ENCODE results near the gene NALCN. TPM values are rescaled to one million over a fixed set of nuclear protein-coding genes. Genes with fewer than 3 reads are reported as not detected.

Gene NALCN
- total and polyA plus RNA-seq, 4 experiments from 2014 or later: not detected

DNA sequence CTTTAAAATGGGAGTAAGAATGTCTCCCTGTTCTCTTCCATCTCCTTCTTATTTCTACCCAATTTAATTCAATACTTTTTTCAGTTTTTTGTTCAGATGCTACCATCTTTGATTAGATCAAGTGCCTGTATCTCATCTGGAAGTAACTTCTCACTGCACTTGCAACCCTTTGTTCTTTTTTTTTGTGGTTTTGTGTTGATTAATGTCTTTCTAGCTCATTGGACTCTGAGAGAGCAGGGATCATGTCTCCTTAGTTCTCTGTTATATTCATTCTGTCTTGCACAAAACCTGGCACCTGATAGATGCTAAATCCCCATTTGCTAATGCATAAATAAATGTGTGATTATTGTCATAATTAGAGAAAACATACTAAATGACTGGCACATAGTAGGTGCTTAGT lies 35.3 kb upstream of the NALCN start:
- Histone ChIP-seq H3K4me3 (ENCODE audit: low read length in 2 of 2) (no peak overlapping the region), H3K4me1 (ENCODE audit: insufficient read depth, low read length) (no peaks in the 10 kb centered on the region), H3K27me3 (ENCODE audit: insufficient read depth, low read length) (no peaks in the 10 kb centered on the region), H3K36me3 (ENCODE audit: insufficient read depth, low read length) (no peaks in the 10 kb centered on the region), H3K9me3 (ENCODE audit: control insufficient read depth in 1 of 2, low read length in 2 of 2) (no peaks in the 10 kb centered on the region), H3K27ac (ENCODE audit: low read depth, low read length) (no peak overlapping the region)
- H3K27me3 Mint-ChIP-seq: peaks cover 19 to 29% of the 10 kb centered on the region in 2 donors
- CTCF ChIA-PET (ENCODE audit: partially characterized antibody): no interaction called here
- H3K4me1 Mint-ChIP-seq: peaks cover 3 to 14% (median 4%) of the 10 kb centered on the region in 4 donors
- no peak overlapping the region for H3K27ac Mint-ChIP-seq
- POLR2A ChIA-PET (ENCODE audit: partially characterized antibody): no interaction called here
- no peak overlapping the region for H3K4me3 Mint-ChIP-seq
- H3K9me3 Mint-ChIP-seq: peaks cover 0 to 2% (median 0%) of the 10 kb centered on the region in 8 donors
- intact Hi-C loops (cut with micrococcal nuclease): no loop called here
- DNase-seq: no peak
- no peaks in the 10 kb centered on the region for H3K36me3 Mint-ChIP-seq

GRCh38 chr13:101450749-101451130 lies 34.4 kb upstream of the NALCN start:
- no peak overlapping the region for H3K27ac ChIP-seq (ENCODE audit: low read depth, low read length)
- H3K4me1 ChIP-seq (ENCODE audit: insufficient read depth, low read length): no peaks in the 10 kb centered on the region
- intact Hi-C loops (cut with micrococcal nuclease): no loop called here
- no peak for DNase-seq
- peaks cover 19 to 29% of the 10 kb centered on the region in 2 donors for H3K27me3 Mint-ChIP-seq
- ChIA-PET CTCF (ENCODE audit: partially characterized antibody) (no interaction called here), POLR2A (ENCODE audit: partially characterized antibody) (no interaction called here)
- H3K9me3 ChIP-seq (ENCODE audit: control insufficient read depth in 1 of 2, low read length in 2 of 2): no peaks in the 10 kb centered on the region
- no peaks in the 10 kb centered on the region for H3K27me3 ChIP-seq (ENCODE audit: insufficient read depth, low read length)
- H3K9me3 Mint-ChIP-seq: peaks cover 0 to 2% (median 0%) of the 10 kb centered on the region in 8 donors
- no peak overlapping the region for H3K27ac Mint-ChIP-seq
- H3K36me3 ChIP-seq (ENCODE audit: insufficient read depth, low read length): no peaks in the 10 kb centered on the region
- no peak overlapping the region for H3K4me3 ChIP-seq (ENCODE audit: low read length in 2 of 2)
- no peak overlapping the region for H3K4me3 Mint-ChIP-seq
- H3K4me1 Mint-ChIP-seq: peaks cover 3 to 14% (median 4%) of the 10 kb centered on the region in 4 donors
- no peaks in the 10 kb centered on the region for H3K36me3 Mint-ChIP-seq

DNA sequence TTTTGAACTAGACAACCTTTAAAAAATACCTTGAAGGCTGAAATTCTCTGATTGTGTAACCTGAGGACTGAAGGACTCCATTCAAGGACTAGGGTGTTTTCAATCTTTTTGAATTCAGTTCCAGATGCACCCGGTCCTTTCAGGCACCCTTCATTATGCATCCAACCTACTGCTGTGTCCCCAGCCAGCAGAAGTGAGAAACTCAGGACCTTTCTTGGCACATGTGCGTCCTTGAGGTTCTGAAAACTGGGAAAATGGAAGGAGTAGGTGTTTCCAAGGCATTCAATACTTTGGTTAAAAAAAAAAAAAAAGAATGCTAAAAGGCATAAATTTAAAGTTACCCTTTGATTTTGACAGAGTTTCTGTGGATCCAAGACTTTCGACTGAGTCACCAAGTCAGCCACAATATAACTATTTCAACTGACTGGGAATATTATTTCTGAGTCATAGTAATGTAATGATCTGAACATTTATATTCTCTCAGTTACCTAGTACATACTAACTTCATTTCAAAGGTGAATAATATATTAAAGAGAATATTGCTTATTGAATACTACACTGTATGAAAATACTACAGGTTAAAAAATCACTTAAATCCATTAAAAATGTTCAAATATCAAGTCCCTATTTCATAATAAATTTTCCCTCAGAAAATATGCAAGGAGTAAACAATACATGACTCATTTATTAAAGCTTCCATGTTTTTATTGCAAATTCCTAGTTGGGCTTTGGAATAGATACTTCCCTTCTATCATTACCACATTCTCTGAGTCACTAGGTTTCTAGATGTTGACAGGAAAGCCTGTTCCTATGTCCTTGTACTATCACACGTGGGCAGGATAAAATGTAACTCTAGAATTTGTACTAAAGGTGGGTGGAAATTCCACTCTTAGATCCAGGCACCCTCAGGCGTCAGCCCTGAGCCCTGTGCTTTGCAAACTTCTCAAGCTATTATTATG lies 33.8 kb upstream of the NALCN start:
- peaks cover 17 to 28% of the 10 kb centered on the region in 2 donors for H3K27me3 Mint-ChIP-seq
- H3K4me3 Mint-ChIP-seq: no peak overlapping the region
- H3K36me3 ChIP-seq (ENCODE audit: insufficient read depth, low read length): no peaks in the 10 kb centered on the region
- H3K9me3 ChIP-seq (ENCODE audit: control insufficient read depth in 1 of 2, low read length in 2 of 2): no peaks in the 10 kb centered on the region
- H3K4me1 ChIP-seq (ENCODE audit: insufficient read depth, low read length): no peaks in the 10 kb centered on the region
- H3K27me3 ChIP-seq (ENCODE audit: insufficient read depth, low read length): no peaks in the 10 kb centered on the region
- peaks cover 0 to 2% (median 0%) of the 10 kb centered on the region in 8 donors for H3K9me3 Mint-ChIP-seq
- ChIA-PET CTCF (ENCODE audit: partially characterized antibody) (no interaction called here), POLR2A (ENCODE audit: partially characterized antibody) (no interaction called here)
- peaks cover 3 to 14% (median 4%) of the 10 kb centered on the region in 4 donors for H3K4me1 Mint-ChIP-seq
- H3K4me3 ChIP-seq (ENCODE audit: low read length in 2 of 2): no peak overlapping the region
- no peak overlapping the region for H3K27ac Mint-ChIP-seq
- H3K36me3 Mint-ChIP-seq: no peaks in the 10 kb centered on the region
- H3K27ac ChIP-seq (ENCODE audit: low read depth, low read length): no peak overlapping the region
- DNase-seq: no peak
- intact Hi-C loops (cut with micrococcal nuclease): no loop called here

DNA sequence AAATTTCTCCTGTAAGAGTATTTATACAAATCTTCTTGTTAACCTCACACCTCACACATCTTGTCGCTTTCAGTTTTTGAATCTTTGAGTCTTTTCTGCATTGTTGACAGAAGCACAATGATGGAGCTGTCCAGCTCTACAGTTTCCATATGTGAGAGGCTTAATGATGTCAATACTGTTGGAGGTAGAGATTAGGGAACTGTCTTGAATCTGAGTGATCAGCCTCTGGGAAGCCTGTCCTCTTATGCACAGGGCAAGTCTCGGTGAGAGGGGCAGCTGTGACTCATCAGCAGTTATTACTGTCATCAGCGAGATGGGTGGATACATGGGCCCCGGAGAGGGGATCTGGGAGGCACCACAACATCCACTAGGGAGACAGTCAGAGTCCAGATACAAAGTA lies 31.5 kb upstream of the NALCN start:
- ChIA-PET POLR2A (ENCODE audit: partially characterized antibody) (no interaction called here), CTCF (ENCODE audit: partially characterized antibody) (no interaction called here)
- no peaks in the 10 kb centered on the region for H3K9me3 ChIP-seq (ENCODE audit: control insufficient read depth in 1 of 2, low read length in 2 of 2)
- no peaks in the 10 kb centered on the region for H3K4me1 Mint-ChIP-seq
- H3K27ac ChIP-seq (ENCODE audit: low read depth, low read length): no peak overlapping the region
- H3K4me3 ChIP-seq (ENCODE audit: low read length in 2 of 2): no peak overlapping the region
- no peaks in the 10 kb centered on the region for H3K36me3 ChIP-seq (ENCODE audit: insufficient read depth, low read length)
- DNase-seq: no peak
- no peaks in the 10 kb centered on the region for H3K36me3 Mint-ChIP-seq
- peaks cover 0 to 2% (median 0%) of the 10 kb centered on the region in 8 donors for H3K9me3 Mint-ChIP-seq
- H3K4me3 Mint-ChIP-seq: no peak overlapping the region
- H3K27me3 ChIP-seq (ENCODE audit: insufficient read depth, low read length): no peaks in the 10 kb centered on the region
- peaks cover 7 to 16% of the 10 kb centered on the region in 2 donors for H3K27me3 Mint-ChIP-seq
- H3K27ac Mint-ChIP-seq: no peak overlapping the region
- H3K4me1 ChIP-seq (ENCODE audit: insufficient read depth, low read length): no peaks in the 10 kb centered on the region
- intact Hi-C loops (cut with micrococcal nuclease): no loop called here

GRCh38 chr13:101434486-101434885 lies 18.2 kb upstream of the NALCN start:
- peaks cover 10 to 16% of the 10 kb centered on the region in 2 donors for H3K27me3 Mint-ChIP-seq
- H3K27ac Mint-ChIP-seq: no peak overlapping the region
- Histone ChIP-seq H3K27me3 (ENCODE audit: insufficient read depth, low read length) (no peaks in the 10 kb centered on the region), H3K27ac (ENCODE audit: low read depth, low read length) (no peak overlapping the region), H3K4me1 (ENCODE audit: insufficient read depth, low read length) (no peaks in the 10 kb centered on the region), H3K36me3 (ENCODE audit: insufficient read depth, low read length) (no peaks in the 10 kb centered on the region), H3K4me3 (ENCODE audit: low read length in 2 of 2) (no peak overlapping the region), H3K9me3 (ENCODE audit: control insufficient read depth in 1 of 2, low read length in 2 of 2) (no peaks in the 10 kb centered on the region)
- no peak overlapping the region for H3K4me3 Mint-ChIP-seq
- CTCF ChIA-PET (ENCODE audit: partially characterized antibody): no interaction called here
- H3K4me1 Mint-ChIP-seq: no peaks in the 10 kb centered on the region
- no peaks in the 10 kb centered on the region for H3K36me3 Mint-ChIP-seq
- no peak for DNase-seq
- no peaks in the 10 kb centered on the region for H3K9me3 Mint-ChIP-seq
- POLR2A ChIA-PET (ENCODE audit: partially characterized antibody): no interaction called here
- intact Hi-C loops (cut with micrococcal nuclease): no loop called here

DNA sequence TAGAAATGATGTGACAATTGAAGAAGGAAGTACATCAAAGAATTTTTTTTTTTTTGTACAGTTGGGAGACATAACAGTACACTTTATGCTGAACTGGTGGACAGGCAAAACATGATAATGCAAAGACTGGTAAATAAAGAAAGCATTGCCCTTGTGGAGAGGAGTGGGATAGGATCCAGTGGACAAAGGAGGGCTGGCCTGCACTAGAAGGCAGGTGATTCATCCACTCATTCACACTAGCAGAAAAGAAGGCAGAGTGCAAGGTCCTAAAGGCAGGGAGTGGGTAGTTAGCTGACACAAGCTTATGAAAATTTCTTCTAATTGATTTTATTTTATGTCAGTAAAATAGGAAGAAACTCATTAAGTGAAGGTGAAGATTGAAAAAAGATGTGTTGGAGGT lies 17.6 kb upstream of the NALCN start:
- no peak for DNase-seq
- no peaks in the 10 kb centered on the region for H3K4me1 ChIP-seq (ENCODE audit: insufficient read depth, low read length)
- Mint-ChIP-seq H3K27me3 (peaks cover 9 to 17% of the 10 kb centered on the region in 2 donors), H3K27ac (no peak overlapping the region), H3K4me1 (no peaks in the 10 kb centered on the region), H3K9me3 (no peaks in the 10 kb centered on the region), H3K4me3 (no peak overlapping the region), H3K36me3 (no peaks in the 10 kb centered on the region)
- no peaks in the 10 kb centered on the region for H3K27me3 ChIP-seq (ENCODE audit: insufficient read depth, low read length)
- no peak overlapping the region for H3K4me3 ChIP-seq (ENCODE audit: low read length in 2 of 2)
- no peaks in the 10 kb centered on the region for H3K36me3 ChIP-seq (ENCODE audit: insufficient read depth, low read length)
- ChIA-PET POLR2A (ENCODE audit: partially characterized antibody) (no interaction called here), CTCF (ENCODE audit: partially characterized antibody) (no interaction called here)
- H3K27ac ChIP-seq (ENCODE audit: low read depth, low read length): no peak overlapping the region
- intact Hi-C loops (cut with micrococcal nuclease): no loop called here
- H3K9me3 ChIP-seq (ENCODE audit: control insufficient read depth in 1 of 2, low read length in 2 of 2): no peaks in the 10 kb centered on the region

DNA sequence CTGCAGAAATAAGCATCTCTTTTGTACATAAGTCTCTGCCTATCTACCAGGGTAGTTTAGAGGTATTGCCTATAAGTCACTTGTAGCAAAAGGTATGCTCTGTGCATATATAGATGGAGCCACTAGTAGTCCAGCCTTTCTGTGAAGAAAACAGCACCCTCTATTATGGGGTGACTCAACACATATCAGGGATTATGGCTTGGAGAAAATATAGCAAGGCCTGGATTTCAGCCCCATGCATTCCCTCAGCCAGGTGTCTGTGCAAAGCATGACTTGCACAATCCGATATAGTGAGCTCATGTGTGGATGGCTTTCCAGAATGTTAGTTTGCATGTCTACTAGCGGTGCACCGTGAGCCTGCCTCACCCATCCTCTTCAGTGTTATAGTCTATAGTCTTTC lies 13.4 kb upstream of the NALCN start:
- intact Hi-C loops (cut with micrococcal nuclease): no loop called here
- CTCF ChIA-PET (ENCODE audit: partially characterized antibody): no interaction called here
- Histone ChIP-seq H3K4me1 (ENCODE audit: insufficient read depth, low read length) (no peaks in the 10 kb centered on the region), H3K27ac (ENCODE audit: low read depth, low read length) (no peak overlapping the region), H3K27me3 (ENCODE audit: insufficient read depth, low read length) (no peaks in the 10 kb centered on the region), H3K9me3 (ENCODE audit: control insufficient read depth in 1 of 2, low read length in 2 of 2) (no peaks in the 10 kb centered on the region), H3K4me3 (ENCODE audit: low read length in 2 of 2) (no peak overlapping the region), H3K36me3 (ENCODE audit: insufficient read depth, low read length) (no peaks in the 10 kb centered on the region)
- no peak overlapping the region for H3K27ac Mint-ChIP-seq
- POLR2A ChIA-PET (ENCODE audit: partially characterized antibody): no interaction called here
- H3K36me3 Mint-ChIP-seq: no peaks in the 10 kb centered on the region
- H3K4me3 Mint-ChIP-seq: no peak overlapping the region
- no peaks in the 10 kb centered on the region for H3K4me1 Mint-ChIP-seq
- no peak for DNase-seq
- peaks cover 11% of the 10 kb centered on the region in 2 donors for H3K27me3 Mint-ChIP-seq
- peaks cover 0 to 2% (median 0%) of the 10 kb centered on the region in 8 donors for H3K9me3 Mint-ChIP-seq
